GM10248 (cell line): ENCODE data around the gene NETO1.
A peak's percentile ranks its signal among the peaks of the same experiment; 100 is the strongest.

Experiments used
- CTCF ChIA-PET: fragments of 300-600 bp; sonication (Branson Sonifier 250); formaldehyde crosslinking; extraction: SDS; loops from one replicate; lab custom pipeline; 2021; ENCODE audit warnings: antibody characterized with exemption; lab: Yijun Ruan, JAX
- POLR2A ChIA-PET: fragments of 350-650 bp; sonication (Branson Sonifier 250); formaldehyde crosslinking; extraction: SDS; loops from one replicate; lab custom pipeline; 2020; ENCODE audit warnings: antibody characterized with exemption; lab: Yijun Ruan, JAX
- DNase-seq: peaks from one replicate; pipeline ENCODE4 v3.0.0; 2012; ENCODE audit errors: extremely low spot score
- TF ChIP-seq, protein P1 (sequence below): IDR thresholded peaks from 2 replicates; pipeline ENCODE4 v1.5.1; 2012; ENCODE audit warnings: mild to moderate bottlenecking, low read depth; ENCODE audit errors: extremely low read depth, missing control alignments, control extremely low read depth

The NETO1 gene

DNA sequence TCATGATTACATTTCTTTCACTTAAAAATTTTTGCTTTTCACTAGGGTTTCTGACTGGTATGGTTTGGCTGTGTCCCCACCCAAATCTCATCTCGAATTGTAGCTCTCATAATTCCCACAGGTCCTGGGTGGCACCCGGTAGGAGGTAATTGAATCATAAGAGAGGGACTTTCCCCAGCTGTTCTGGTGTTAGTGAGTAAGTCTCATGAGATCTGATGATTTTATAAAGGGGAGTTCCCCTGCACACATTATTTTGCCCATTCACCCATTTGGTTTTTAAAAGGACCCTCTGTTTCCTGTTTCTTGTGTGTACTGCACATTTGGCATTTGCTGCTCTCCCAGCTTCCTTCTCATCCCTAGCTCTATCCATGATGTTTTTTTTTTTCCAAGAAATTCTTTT is 27.8 kb upstream of the NETO1 start:
- POLR2A ChIA-PET: no interaction called here
- TF ChIP-seq, protein P1, sequence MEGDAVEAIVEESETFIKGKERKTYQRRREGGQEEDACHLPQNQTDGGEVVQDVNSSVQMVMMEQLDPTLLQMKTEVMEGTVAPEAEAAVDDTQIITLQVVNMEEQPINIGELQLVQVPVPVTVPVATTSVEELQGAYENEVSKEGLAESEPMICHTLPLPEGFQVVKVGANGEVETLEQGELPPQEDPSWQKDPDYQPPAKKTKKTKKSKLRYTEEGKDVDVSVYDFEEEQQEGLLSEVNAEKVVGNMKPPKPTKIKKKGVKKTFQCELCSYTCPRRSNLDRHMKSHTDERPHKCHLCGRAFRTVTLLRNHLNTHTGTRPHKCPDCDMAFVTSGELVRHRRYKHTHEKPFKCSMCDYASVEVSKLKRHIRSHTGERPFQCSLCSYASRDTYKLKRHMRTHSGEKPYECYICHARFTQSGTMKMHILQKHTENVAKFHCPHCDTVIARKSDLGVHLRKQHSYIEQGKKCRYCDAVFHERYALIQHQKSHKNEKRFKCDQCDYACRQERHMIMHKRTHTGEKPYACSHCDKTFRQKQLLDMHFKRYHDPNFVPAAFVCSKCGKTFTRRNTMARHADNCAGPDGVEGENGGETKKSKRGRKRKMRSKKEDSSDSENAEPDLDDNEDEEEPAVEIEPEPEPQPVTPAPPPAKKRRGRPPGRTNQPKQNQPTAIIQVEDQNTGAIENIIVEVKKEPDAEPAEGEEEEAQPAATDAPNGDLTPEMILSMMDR: no peak
- CTCF ChIA-PET: interaction anchor here (1.6 kb wide), 1 partner anchor 24 kb away, joined by 4 read pairs; no protein-coding TSS in a partner anchor
- DNase-seq: no peak

DNA sequence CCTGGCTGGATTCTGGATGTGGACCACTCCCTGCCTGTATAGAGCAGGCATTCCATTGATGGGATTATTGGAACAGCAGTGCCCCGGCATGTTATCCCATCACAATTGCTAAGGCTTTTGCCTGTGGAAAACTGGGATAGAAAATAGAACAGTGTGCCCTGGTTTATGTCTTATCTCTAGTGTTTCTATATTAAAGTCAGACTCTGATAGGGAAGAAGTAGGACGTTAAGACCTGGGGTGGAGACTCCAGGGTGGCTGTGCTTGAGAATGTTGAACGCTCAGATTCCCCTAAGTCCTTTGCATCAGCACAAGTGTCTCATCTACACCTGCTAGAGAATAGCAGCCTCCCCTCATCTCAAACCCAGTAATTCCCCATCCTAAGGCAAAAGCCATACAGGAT is 10.8 kb upstream of the NETO1 start:
- DNase-seq: no peak
- TF ChIP-seq, protein P1: no peak
- ChIA-PET POLR2A (no interaction called here), CTCF (no interaction called here)

DNA sequence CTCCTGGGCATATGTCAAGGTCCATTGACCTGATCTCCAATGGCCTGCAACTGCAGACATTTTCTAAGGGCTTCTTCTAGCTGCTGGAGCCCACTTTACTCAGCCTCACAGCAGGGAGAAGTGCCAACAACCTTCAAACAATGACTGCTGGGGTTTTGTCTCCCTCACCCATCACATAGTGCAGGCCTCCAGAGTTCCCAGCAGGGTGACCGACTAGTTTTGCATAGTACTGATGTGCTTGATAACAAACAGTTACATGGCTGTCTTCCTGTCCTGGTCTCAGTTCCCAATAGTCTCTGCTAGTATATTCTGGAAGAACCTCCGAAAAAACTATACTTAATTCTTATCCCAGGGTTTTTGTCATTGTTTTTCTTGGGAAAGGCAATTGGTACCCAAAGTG is 10.4 kb upstream of the NETO1 start:
- ChIA-PET CTCF (no interaction called here), POLR2A (no interaction called here)
- TF ChIP-seq, protein P1: no peak
- DNase-seq: no peak

GRCh38 chr18:72871091-72871490 is 3.3 kb upstream of the NETO1 start:
- DNase-seq: no peak
- ChIA-PET POLR2A (no interaction called here), CTCF (interaction anchor here (1.5 kb wide), 1 partner anchor 24 kb away, joined by 4 read pairs; no protein-coding TSS in a partner anchor)
- TF ChIP-seq, protein P1: no peak

GRCh38 chr18:72869226-72870185 is 1.7 kb upstream of the NETO1 start:
- POLR2A ChIA-PET: no interaction called here
- peak; percentile 40 for DNase-seq
- CTCF ChIA-PET: no interaction called here
- TF ChIP-seq, protein P1: no peak

GRCh38 chr18:72868585-72869225 is 918 bp upstream of the NETO1 start:
- CTCF ChIA-PET: no interaction called here

More at GRCh38 chr18:72868585-72869225, 918 bp upstream of the NETO1 start:
- POLR2A ChIA-PET: no interaction called here
- peak; percentile 14 for DNase-seq
- TF ChIP-seq, protein P1: no peak
